ENCODE results near the gene YY1. TPM values are rescaled to one million over a fixed set of nuclear protein-coding genes. Genes with fewer than 3 reads are reported as not detected.
"Not testable (repeated sequence)": the region's sequence is repeated elsewhere in the genome, so short reads cannot be mapped to it uniquely, and the experiment has no call there.

YY1 gene
- polyA plus RNA-seq, 4 donors, result 24.0 to 80.2 (median 27.7) TPM

DNA sequence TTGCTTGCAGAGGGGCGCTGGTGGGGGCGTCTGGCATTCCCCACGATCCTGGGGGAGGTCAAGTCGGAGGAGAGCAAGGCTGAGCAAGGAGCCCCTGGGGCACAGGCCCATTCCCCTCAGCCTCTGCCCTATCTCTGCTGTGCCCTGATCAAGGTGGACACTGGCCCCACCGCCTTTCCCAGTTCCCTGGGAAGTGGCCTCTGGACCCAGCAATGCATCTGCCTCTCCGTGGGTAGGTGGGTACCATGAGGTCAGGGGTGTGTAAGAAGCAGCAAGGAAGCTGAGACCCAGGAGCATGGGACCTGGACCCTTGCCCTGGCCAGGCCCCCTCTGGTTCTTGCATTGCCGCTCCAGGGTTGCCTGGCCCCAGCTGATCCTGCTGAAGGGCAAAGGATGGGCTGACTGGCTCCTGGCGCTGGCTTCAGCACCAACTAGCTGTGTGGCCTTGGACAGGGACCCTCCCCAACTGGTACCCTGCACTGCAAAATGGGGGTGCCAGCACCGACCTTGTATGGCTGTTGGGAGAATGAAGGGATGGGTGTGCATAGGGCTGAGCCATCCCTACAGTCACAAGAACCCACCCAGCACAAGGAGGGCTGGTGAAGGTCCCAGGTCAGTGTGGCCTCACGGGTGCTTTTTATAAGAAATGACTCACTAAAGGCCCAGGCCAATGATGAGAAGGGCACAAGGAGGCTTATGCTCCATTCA is 47.7 kb downstream of the YY1 start:
- FAIRE-seq (no peak), DNase-seq (no peak)
- Histone ChIP-seq H3K9me3 (ENCODE audit: control insufficient read depth in 2 of 2, insufficient read depth in 1 of 2, low read depth in 1 of 2, low read length in 1 of 2) (no peaks in the 10 kb centered on the region), H3K27ac (ENCODE audit: low read depth in 1 of 3, low read length in 2 of 3) (no peak overlapping the region), H3K27me3 (ENCODE audit: control insufficient read depth in 3 of 3, insufficient read depth in 3 of 3, low read length in 3 of 3) (no peaks in the 10 kb centered on the region), H3K36me3 (ENCODE audit: control insufficient read depth in 3 of 3, insufficient read depth in 2 of 3, low read depth in 1 of 3, low read length in 3 of 3) (peaks cover 0 to 34% (median 0%) of the 10 kb centered on the region in 3 donors), H3K4me1 (ENCODE audit: control insufficient read depth in 3 of 3, insufficient read depth in 2 of 3, low read depth in 1 of 3, low read length in 2 of 3) (peaks cover 0 to 29% (median 0%) of the 10 kb centered on the region in 3 donors), H3K4me3 (ENCODE audit: low read depth in 1 of 3, low read length in 3 of 3) (no peak overlapping the region)
- WGBS, 3 donors, result 61 to 74% (median 69%) methylated on average over 7 to 10 of the region's 10 CpGs

DNA sequence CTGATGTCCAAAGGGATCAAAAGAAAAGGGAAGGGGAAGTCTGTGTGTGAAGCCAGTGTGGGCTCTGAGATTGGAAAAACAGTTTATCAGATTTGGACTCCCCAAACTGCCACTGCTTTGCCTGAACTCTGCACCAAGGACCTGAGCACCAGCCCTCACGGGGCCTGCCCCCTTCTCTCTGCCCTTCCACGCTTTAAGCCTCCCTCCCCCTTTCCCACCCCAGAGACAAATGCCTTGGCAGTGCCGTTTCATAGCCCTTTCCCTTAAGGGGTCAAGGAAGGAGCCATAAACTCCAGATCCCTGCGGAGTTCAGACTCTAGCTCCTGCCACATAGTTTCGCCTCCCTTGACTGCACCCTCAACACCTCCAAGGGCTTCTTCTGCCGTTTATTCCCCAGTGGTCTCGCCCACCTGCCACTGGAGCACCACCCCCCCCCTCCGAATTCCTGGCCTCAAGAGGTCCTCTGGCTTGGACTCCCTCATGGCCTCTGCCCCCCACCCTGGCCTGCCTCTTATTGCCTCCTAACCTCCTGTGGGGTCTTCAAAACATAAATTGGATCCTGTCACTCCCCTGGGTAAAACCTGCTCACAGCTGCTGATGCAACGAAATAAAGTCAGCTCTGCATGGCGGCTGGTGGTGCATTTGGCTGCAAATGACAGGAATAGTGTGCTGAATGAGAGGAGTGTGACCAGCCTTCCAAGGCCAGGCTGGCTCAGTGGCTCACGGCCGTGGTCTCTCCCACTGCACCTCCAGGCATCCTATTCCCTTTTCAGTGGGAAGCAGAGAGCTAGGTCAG is 48.5 kb downstream of the YY1 start:
- 68 to 75% (median 73%) methylated on average over 12 of the region's 12 CpGs for WGBS, 3 donors
- no peak for DNase-seq
- H3K4me3 ChIP-seq (ENCODE audit: low read depth in 1 of 3, low read length in 3 of 3), result no peak overlapping the region
- H3K4me1 ChIP-seq (ENCODE audit: control insufficient read depth in 3 of 3, insufficient read depth in 2 of 3, low read depth in 1 of 3, low read length in 2 of 3), result peaks cover 0 to 29% (median 0%) of the 10 kb centered on the region in 3 donors
- H3K9me3 ChIP-seq (ENCODE audit: control insufficient read depth in 2 of 2, insufficient read depth in 1 of 2, low read depth in 1 of 2, low read length in 1 of 2), result no peaks in the 10 kb centered on the region
- H3K27ac ChIP-seq (ENCODE audit: low read depth in 1 of 3, low read length in 2 of 3), result no peak overlapping the region
- no peaks in the 10 kb centered on the region for H3K27me3 ChIP-seq (ENCODE audit: control insufficient read depth in 3 of 3, insufficient read depth in 3 of 3, low read length in 3 of 3)
- no peak for FAIRE-seq
- H3K36me3 ChIP-seq (ENCODE audit: control insufficient read depth in 3 of 3, insufficient read depth in 2 of 3, low read depth in 1 of 3, low read length in 3 of 3), result peaks cover 0 to 35% (median 2%) of the 10 kb centered on the region in 3 donors

DNA sequence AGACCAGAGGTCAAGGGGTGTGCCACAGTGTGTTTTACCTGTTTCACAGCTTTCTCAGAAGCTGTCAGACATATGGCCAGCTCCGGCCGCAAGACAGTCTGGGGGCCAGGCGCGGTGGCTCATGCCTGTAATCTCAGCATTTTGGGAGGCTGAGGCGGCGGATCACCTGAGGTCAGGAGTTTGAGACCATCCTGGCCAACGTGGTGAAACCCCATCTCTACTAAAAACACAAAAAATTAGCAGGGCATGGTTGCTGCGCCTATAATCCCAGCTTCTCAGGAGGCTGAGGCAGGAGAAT is 49.0 kb downstream of the YY1 start:
- not testable (repeated sequence) for FAIRE-seq

DNA sequence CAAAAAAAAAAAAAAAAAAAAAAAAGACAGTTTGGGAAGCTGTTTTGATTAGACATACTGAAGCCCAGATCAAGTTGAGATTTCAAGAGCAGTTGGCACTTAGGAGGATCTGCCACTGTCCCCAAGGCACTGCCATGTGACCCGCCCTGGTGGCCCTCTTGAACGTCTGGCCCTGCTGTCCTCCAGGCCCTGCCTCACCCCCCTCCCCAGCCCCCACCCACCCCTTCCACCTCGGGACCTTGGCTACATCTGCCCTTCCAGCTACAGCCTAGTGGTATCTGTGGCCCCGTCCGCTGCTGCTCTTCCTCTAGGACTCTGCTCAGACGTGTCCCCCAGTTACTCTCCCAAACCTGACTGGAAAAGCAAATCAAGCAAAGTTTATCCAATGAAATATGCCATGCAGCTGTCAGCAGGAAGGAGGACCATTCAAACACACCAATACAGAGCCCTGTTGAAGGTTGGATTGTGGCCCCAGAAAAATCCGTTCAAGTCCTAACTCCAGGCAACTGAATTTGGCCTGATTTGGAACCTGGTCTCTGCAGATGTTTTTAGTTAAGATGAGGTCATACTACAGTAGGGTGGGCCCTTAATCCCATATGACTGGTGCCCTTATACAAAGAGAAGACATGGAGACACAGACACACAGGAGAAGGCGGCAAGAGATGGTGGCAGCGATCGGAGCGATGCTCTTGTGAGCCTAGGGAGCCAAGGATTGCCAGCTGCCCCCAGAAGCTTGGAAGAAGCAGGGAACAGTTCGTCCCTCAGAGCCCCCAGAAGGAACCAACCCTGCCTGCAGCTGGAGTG is 49.6 kb downstream of the YY1 start:
- no peak for FAIRE-seq

More for the DNA sequence above, 49.0 kb downstream of the YY1 start:
- H3K36me3 ChIP-seq (ENCODE audit: control insufficient read depth in 3 of 3, insufficient read depth in 2 of 3, low read depth in 1 of 3, low read length in 3 of 3), result peaks cover 0 to 35% (median 2%) of the 10 kb centered on the region in 3 donors
- DNase-seq; H3K27ac ChIP-seq (ENCODE audit: low read depth in 1 of 3, low read length in 2 of 3); H3K4me3 ChIP-seq (ENCODE audit: low read depth in 1 of 3, low read length in 3 of 3); H3K9me3 ChIP-seq (ENCODE audit: control insufficient read depth in 2 of 2, insufficient read depth in 1 of 2, low read depth in 1 of 2, low read length in 1 of 2); H3K27me3 ChIP-seq (ENCODE audit: control insufficient read depth in 3 of 3, insufficient read depth in 3 of 3, low read length in 3 of 3): not testable (repeated sequence)
- WGBS, 3 donors, result 80 to 89% (median 84%) methylated on average over 8 of the region's 8 CpGs
- H3K4me1 ChIP-seq (ENCODE audit: control insufficient read depth in 3 of 3, insufficient read depth in 2 of 3, low read depth in 1 of 3, low read length in 2 of 3), result peaks cover 0 to 29% (median 0%) of the 10 kb centered on the region in 3 donors

DNA sequence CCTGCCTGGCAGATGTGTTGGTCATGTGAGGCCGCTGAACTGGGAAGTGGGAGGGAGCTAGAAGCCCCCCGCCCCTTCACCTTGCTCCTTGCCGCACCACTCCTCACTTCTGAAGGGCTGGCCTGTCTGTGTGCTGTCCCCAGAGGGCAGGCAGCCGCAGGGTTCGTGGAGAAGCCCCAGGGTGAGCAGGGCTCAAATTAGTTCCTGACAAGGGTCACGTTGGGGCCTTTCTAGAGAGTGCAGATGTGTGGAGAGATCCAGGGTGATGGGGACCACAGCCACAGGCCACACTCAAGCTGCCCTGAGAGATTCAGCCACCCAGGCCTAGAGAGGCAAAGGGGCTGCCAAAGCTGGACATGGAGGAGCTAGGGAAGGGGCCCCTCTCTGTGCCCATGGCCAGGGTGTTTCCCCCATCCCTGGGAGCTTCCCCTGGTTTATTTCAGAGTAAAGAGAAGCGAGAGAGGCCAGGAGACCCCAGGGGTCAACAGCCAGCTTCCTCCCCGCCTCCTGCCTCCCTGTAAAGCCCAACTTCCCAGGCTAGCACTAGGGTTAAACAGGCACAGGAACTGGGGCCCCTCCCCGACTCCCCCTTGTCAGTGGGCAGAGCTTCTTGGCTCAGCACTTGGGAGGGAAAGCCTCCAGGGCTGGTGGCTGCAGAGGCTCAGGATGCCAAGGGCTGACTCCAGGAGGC is 51.1 kb downstream of the YY1 start:
- WGBS, 3 donors, result 76 to 86% (median 81%) methylated on average over 9 of the region's 9 CpGs
- H3K4me1 ChIP-seq (ENCODE audit: control insufficient read depth in 3 of 3, insufficient read depth in 2 of 3, low read depth in 1 of 3, low read length in 2 of 3), result peaks cover 0 to 21% (median 0%) of the 10 kb centered on the region in 3 donors
- H3K4me3 ChIP-seq (ENCODE audit: low read depth in 1 of 3, low read length in 3 of 3), result no peak overlapping the region
- DNase-seq (no peak), FAIRE-seq (no peak)
- no peaks in the 10 kb centered on the region for H3K9me3 ChIP-seq (ENCODE audit: control insufficient read depth in 2 of 2, insufficient read depth in 1 of 2, low read depth in 1 of 2, low read length in 1 of 2)
- peaks cover 0 to 34% (median 2%) of the 10 kb centered on the region in 3 donors for H3K36me3 ChIP-seq (ENCODE audit: control insufficient read depth in 3 of 3, insufficient read depth in 2 of 3, low read depth in 1 of 3, low read length in 3 of 3)
- no peaks in the 10 kb centered on the region for H3K27me3 ChIP-seq (ENCODE audit: control insufficient read depth in 3 of 3, insufficient read depth in 3 of 3, low read length in 3 of 3)
- no peak overlapping the region for H3K27ac ChIP-seq (ENCODE audit: low read depth in 1 of 3, low read length in 2 of 3)

More for the DNA sequence above, 49.6 kb downstream of the YY1 start:
- WGBS, 3 donors, result 80 to 87% (median 85%) methylated on average over 11 to 12 of the region's 12 CpGs
- no peak for DNase-seq
- Histone ChIP-seq H3K27ac (ENCODE audit: low read depth in 1 of 3, low read length in 2 of 3) (no peak overlapping the region), H3K4me3 (ENCODE audit: low read depth in 1 of 3, low read length in 3 of 3) (no peak overlapping the region), H3K36me3 (ENCODE audit: control insufficient read depth in 3 of 3, insufficient read depth in 2 of 3, low read depth in 1 of 3, low read length in 3 of 3) (peaks cover 0 to 31% (median 2%) of the 10 kb centered on the region in 3 donors), H3K9me3 (ENCODE audit: control insufficient read depth in 2 of 2, insufficient read depth in 1 of 2, low read depth in 1 of 2, low read length in 1 of 2) (no peaks in the 10 kb centered on the region), H3K27me3 (ENCODE audit: control insufficient read depth in 3 of 3, insufficient read depth in 3 of 3, low read length in 3 of 3) (no peaks in the 10 kb centered on the region), H3K4me1 (ENCODE audit: control insufficient read depth in 3 of 3, insufficient read depth in 2 of 3, low read depth in 1 of 3, low read length in 2 of 3) (peaks cover 0 to 29% (median 0%) of the 10 kb centered on the region in 3 donors)

DNA sequence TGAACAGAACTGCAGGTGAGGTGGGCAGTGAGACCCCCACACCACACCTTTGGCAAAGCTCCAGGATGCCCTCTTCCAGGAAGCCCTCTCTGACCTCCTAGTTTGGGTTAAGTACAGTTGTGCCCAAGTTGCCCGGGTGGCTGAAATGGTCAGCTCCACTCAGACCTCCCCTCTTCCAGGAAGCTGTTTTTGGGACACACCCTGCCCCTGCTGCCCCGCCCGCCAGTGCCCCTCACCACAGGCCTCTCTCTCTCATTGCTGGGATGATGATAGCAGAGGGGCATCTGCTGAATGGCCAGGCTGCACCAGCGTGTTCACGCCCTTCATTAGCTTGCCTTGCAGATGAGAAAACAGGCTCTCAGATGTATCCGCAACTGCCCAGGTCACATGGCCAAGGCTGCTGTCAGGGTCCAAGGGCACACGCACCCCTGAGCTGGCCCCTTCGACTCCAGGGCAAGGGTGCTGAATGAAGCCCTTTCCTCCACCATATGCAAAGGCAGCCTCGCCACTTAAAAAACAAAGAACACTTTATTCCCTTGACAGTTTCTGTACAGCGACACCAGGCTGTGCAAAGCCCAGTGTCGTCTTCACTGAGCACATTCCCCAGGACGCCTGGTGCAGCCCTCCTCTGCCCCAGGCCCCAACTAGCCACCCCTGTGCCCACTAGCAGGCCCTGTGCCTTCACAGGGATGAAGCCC is 51.8 kb downstream of the YY1 start:
- peaks cover 0 to 36% (median 2%) of the 10 kb centered on the region in 3 donors for H3K36me3 ChIP-seq (ENCODE audit: control insufficient read depth in 3 of 3, insufficient read depth in 2 of 3, low read depth in 1 of 3, low read length in 3 of 3)
- 83 to 92% (median 89%) methylated on average over 11 to 12 of the region's 12 CpGs for WGBS, 3 donors
- no peaks in the 10 kb centered on the region for H3K9me3 ChIP-seq (ENCODE audit: control insufficient read depth in 2 of 2, insufficient read depth in 1 of 2, low read depth in 1 of 2, low read length in 1 of 2)
- no peak overlapping the region for H3K27ac ChIP-seq (ENCODE audit: low read depth in 1 of 3, low read length in 2 of 3)
- H3K4me1 ChIP-seq (ENCODE audit: control insufficient read depth in 3 of 3, insufficient read depth in 2 of 3, low read depth in 1 of 3, low read length in 2 of 3), result peaks cover 0 to 20% (median 0%) of the 10 kb centered on the region in 3 donors
- FAIRE-seq, result no peak
- no peaks in the 10 kb centered on the region for H3K27me3 ChIP-seq (ENCODE audit: control insufficient read depth in 3 of 3, insufficient read depth in 3 of 3, low read length in 3 of 3)
- peak in 1 of 2 donors; percentile 28 for DNase-seq
- no peak overlapping the region for H3K4me3 ChIP-seq (ENCODE audit: low read depth in 1 of 3, low read length in 3 of 3)

DNA sequence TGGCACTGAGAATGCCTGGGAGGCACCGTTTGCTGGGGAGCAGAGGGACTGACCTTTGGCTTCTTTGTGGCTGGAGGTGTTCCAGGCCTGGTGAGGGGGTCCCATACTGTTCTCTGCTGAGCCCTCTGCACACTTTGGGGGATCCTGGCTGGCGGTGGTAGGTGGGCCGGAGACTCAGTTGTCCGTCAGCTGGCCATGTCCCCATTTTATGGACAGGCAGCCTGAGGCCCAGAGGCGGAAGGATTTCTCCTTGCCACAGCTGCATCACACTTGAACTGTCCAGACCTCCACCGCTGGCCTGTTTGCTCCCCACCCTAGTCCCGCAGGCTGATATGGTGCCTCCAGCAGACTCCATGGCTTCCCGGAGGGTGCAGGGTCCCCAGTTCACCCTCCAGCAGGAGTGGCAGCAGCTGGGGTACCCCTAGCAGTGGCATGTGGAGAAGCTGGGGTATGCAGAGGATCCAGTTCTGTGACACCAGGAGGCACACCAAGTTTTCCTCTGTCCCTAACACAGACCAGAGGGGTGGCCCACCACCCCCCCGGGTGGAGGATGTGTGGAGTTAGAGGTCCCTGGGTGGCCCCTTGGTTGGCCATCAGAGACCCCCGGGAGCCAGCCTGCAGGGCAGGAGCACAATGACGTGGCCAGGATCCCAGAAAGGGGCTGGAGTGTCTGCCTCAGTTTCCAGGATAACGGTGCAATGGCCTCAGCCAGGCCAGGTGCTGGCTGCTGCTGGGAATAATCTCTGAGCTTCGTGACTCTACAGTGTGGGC is 52.5 kb downstream of the YY1 start:
- H3K4me1 ChIP-seq (ENCODE audit: control insufficient read depth in 3 of 3, insufficient read depth in 2 of 3, low read depth in 1 of 3, low read length in 2 of 3), result peaks cover 0 to 15% (median 0%) of the 10 kb centered on the region in 3 donors
- FAIRE-seq, result no peak
- DNase-seq, result no peak

More for the DNA sequence above, 52.5 kb downstream of the YY1 start:
- no peaks in the 10 kb centered on the region for H3K9me3 ChIP-seq (ENCODE audit: control insufficient read depth in 2 of 2, insufficient read depth in 1 of 2, low read depth in 1 of 2, low read length in 1 of 2)
- H3K36me3 ChIP-seq (ENCODE audit: control insufficient read depth in 3 of 3, insufficient read depth in 2 of 3, low read depth in 1 of 3, low read length in 3 of 3), result peaks cover 0 to 36% (median 2%) of the 10 kb centered on the region in 3 donors
- H3K27me3 ChIP-seq (ENCODE audit: control insufficient read depth in 3 of 3, insufficient read depth in 3 of 3, low read length in 3 of 3), result no peaks in the 10 kb centered on the region
- 91 to 93% (median 92%) methylated on average over 13 of the region's 13 CpGs for WGBS, 3 donors
- no peak overlapping the region for H3K27ac ChIP-seq (ENCODE audit: low read depth in 1 of 3, low read length in 2 of 3)
- no peak overlapping the region for H3K4me3 ChIP-seq (ENCODE audit: low read depth in 1 of 3, low read length in 3 of 3)
